Measurements from ENCODE around the gene KLF3.

Gene KLF3

DNA sequence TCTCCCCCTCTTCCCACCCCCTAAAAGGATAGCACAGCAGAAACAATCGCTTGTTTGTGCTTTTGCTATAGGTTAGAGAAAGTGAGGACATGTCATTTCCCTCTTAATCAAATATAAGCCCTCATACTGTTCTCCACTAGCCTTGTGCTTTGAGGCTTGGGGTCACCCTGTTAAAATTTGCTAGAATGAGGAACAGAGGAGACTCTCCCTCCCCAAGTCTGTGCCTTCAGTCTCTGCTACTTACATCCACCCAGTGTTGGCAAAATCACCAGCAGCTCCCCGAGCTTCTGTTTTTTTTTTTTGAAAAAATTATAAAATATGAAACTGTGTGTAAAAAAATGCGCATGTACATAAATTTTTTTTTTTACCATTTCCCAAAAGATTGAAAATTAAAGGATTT is 19.3 kb downstream of the KLF3 start:
- no peak overlapping the region for H3K4me3 ChIP-seq (ENCODE audit: low read depth, low read length)
- TF ChIP-seq, protein P1, sequence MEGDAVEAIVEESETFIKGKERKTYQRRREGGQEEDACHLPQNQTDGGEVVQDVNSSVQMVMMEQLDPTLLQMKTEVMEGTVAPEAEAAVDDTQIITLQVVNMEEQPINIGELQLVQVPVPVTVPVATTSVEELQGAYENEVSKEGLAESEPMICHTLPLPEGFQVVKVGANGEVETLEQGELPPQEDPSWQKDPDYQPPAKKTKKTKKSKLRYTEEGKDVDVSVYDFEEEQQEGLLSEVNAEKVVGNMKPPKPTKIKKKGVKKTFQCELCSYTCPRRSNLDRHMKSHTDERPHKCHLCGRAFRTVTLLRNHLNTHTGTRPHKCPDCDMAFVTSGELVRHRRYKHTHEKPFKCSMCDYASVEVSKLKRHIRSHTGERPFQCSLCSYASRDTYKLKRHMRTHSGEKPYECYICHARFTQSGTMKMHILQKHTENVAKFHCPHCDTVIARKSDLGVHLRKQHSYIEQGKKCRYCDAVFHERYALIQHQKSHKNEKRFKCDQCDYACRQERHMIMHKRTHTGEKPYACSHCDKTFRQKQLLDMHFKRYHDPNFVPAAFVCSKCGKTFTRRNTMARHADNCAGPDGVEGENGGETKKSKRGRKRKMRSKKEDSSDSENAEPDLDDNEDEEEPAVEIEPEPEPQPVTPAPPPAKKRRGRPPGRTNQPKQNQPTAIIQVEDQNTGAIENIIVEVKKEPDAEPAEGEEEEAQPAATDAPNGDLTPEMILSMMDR (IDR thresholded peaks at IDR 0.05; ENCODE audit: low read depth, low read length): no peak

DNA sequence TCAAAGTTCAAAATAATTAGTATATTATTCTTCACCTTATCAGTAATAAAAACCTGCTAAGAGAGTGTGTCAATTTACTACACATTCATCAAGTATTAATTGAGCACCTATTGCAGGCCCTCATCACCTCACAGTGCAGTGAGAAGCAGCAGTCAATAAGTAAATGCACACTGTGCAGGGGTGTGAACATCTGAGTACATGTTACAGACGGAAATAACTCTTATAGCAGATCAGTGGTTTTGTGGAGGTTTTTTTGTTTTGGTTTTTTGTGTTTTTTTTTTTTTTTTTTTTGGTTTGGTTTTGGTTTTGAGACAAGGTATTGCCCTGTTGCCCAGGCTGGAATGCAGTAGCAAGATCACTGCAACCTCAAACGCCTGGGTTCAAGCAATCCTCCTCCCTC is 20.3 kb downstream of the KLF3 start:
- TF ChIP-seq, protein P1 (IDR thresholded peaks at IDR 0.05; ENCODE audit: low read depth, low read length): no peak

GRCh38 chr4:38684951-38685844 is 21.2 kb downstream of the KLF3 start:
- no peak overlapping the region for H3K4me3 ChIP-seq (ENCODE audit: low read depth, low read length)
- TF ChIP-seq, protein P1 (IDR thresholded peaks at IDR 0.05; ENCODE audit: low read depth, low read length): no peak

More for the DNA sequence above, 20.3 kb downstream of the KLF3 start:
- no peak overlapping the region for H3K4me3 ChIP-seq (ENCODE audit: low read depth, low read length)

DNA sequence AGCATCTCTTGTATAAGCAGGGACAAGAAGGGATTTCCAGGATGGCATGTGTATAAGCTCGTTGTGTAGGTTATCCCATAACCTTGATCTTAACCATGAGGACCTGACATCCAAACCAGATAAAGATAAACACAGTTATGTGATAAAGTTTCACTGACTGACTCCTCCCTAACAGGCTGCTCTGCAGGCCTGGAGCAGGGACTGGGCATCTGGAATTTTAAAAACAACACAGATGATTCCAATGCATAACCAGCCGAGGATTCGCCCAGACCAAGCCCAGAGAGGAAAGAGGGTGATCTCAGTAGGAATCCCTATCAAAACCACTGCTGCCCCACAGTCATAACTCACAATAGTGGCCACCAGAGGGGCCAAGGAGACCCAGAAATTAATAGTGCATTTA is 22.7 kb downstream of the KLF3 start:
- TF ChIP-seq, protein P1 (IDR thresholded peaks at IDR 0.05; ENCODE audit: low read depth, low read length): no peak
- H3K4me3 ChIP-seq (ENCODE audit: low read depth, low read length): no peak overlapping the region

GRCh38 chr4:38687571-38688011 is 23.6 kb downstream of the KLF3 start:
- H3K4me3 ChIP-seq (ENCODE audit: low read depth, low read length): no peak overlapping the region
- TF ChIP-seq, protein P1 (IDR thresholded peaks at IDR 0.05; ENCODE audit: low read depth, low read length): no peak

GRCh38 chr4:38688676-38689355 is 24.8 kb downstream of the KLF3 start:
- TF ChIP-seq, protein P1 (IDR thresholded peaks at IDR 0.05; ENCODE audit: low read depth, low read length): no peak

More at GRCh38 chr4:38688676-38689355, 24.8 kb downstream of the KLF3 start:
- H3K4me3 ChIP-seq (ENCODE audit: low read depth, low read length): no peak overlapping the region
